Measurements from ENCODE around the gene PARP6. TPM values are rescaled to one million over a fixed set of nuclear protein-coding genes. Genes with fewer than 3 reads are reported as not detected.
A peak's percentile ranks its signal among the peaks of the same experiment; 100 is the strongest.

Gene PARP6
- total RNA-seq, 1 donor, result 43.4 TPM

- DNase-seq (ENCODE audit: insufficient read length, low spot score, missing footprints), result no peak
- no peaks in the 10 kb centered on the region for H3K9me3 ChIP-seq (ENCODE audit: low read depth, low read length)
- H3K4me1 ChIP-seq (ENCODE audit: insufficient read depth, low read length), result peaks cover 3% of the 10 kb centered on the region
- no peak for TF ChIP-seq CTCF (IDR thresholded peaks at IDR 0.05; ENCODE audit: extremely low read depth, low read depth, low read length)
- H3K27ac ChIP-seq (ENCODE audit: low read depth, low read length), result no peak overlapping the region
- H3K36me3 ChIP-seq (ENCODE audit: insufficient read depth, low read length), result peaks cover 47% of the 10 kb centered on the region
- no peaks in the 10 kb centered on the region for H3K79me2 ChIP-seq (ENCODE audit: insufficient read depth, low read length)
- no peaks in the 10 kb centered on the region for H3K27me3 ChIP-seq (ENCODE audit: insufficient read depth, low read length)
- no peak overlapping the region for H3K4me3 ChIP-seq (ENCODE audit: insufficient read depth, low read length)
- H2AFZ ChIP-seq (ENCODE audit: low read length), result no peak overlapping the region
- H3K4me2 ChIP-seq (ENCODE audit: insufficient read depth, low read length), result no peak overlapping the region
- no peaks in the 10 kb centered on the region for H4K20me1 ChIP-seq (ENCODE audit: insufficient read depth, low read length)
Observed at GRCh38 chr15:72242775-72243370, 29.5 kb downstream of the PARP6 start.

DNA sequence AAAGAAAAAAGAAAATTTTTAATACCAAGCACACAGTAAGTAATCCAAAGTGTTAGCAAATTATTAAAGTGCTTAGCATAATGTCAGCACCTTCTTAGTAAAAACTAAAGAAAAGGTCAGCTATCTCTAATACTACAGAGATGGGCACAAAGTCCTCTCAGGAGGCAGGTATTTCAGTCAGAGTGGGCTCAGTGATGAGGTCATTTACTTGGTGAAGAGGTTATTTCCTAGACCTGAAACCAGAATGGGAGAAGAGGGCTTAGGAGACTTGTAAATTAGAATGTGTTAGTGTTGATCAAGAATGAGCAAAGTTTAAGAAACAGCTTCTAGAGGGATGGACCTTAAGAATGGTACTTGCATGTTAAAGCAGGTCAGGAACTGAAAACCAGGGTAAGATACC is 32.7 kb downstream of the PARP6 start:
- Histone ChIP-seq H3K4me3 (ENCODE audit: insufficient read depth, low read length) (no peak overlapping the region), H3K9me3 (ENCODE audit: low read depth, low read length) (no peaks in the 10 kb centered on the region), H3K27me3 (ENCODE audit: insufficient read depth, low read length) (no peaks in the 10 kb centered on the region), H4K20me1 (ENCODE audit: insufficient read depth, low read length) (no peaks in the 10 kb centered on the region), H3K4me1 (ENCODE audit: insufficient read depth, low read length) (peaks cover 19% of the 10 kb centered on the region), H2AFZ (ENCODE audit: low read length) (no peak overlapping the region), H3K79me2 (ENCODE audit: insufficient read depth, low read length) (peaks cover 10% of the 10 kb centered on the region), H3K36me3 (ENCODE audit: insufficient read depth, low read length) (peaks cover 36% of the 10 kb centered on the region), H3K4me2 (ENCODE audit: insufficient read depth, low read length) (no peak overlapping the region), H3K27ac (ENCODE audit: low read depth, low read length) (no peak overlapping the region)
- no peak for TF ChIP-seq CTCF (IDR thresholded peaks at IDR 0.05; ENCODE audit: extremely low read depth, low read depth, low read length)
- peak; percentile 14 for DNase-seq (ENCODE audit: insufficient read length, low spot score, missing footprints)

DNA sequence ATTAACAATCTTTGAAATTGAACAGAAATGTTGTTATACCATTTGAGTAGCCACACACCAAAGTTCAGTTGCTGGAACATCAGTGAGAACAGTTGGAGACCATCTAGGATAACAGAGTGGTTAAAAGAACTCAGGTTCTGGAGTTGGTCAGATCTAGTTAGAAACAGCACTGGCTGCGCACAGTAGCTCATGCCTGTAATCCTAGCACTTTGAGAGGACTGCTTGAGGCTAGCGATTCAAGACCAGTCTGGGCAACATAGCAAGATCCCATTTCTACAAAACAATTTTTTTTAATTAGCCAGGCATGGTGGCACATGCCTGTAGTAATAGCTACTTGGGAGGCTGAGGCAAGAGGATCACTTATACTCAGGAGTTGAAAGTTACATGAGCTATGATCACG is 33.8 kb downstream of the PARP6 start:
- Histone ChIP-seq H3K4me1 (ENCODE audit: insufficient read depth, low read length) (peaks cover 19% of the 10 kb centered on the region), H3K27ac (ENCODE audit: low read depth, low read length) (peak overlapping the region; percentile 97), H3K79me2 (ENCODE audit: insufficient read depth, low read length) (peaks cover 10% of the 10 kb centered on the region), H4K20me1 (ENCODE audit: insufficient read depth, low read length) (no peaks in the 10 kb centered on the region), H3K9me3 (ENCODE audit: low read depth, low read length) (no peaks in the 10 kb centered on the region), H3K27me3 (ENCODE audit: insufficient read depth, low read length) (no peaks in the 10 kb centered on the region), H3K4me3 (ENCODE audit: insufficient read depth, low read length) (no peak overlapping the region), H3K4me2 (ENCODE audit: insufficient read depth, low read length) (no peak overlapping the region), H2AFZ (ENCODE audit: low read length) (no peak overlapping the region), H3K36me3 (ENCODE audit: insufficient read depth, low read length) (peaks cover 25% of the 10 kb centered on the region)
- DNase-seq (ENCODE audit: insufficient read length, low spot score, missing footprints), result no peak
- no peak for TF ChIP-seq CTCF (IDR thresholded peaks at IDR 0.05; ENCODE audit: extremely low read depth, low read depth, low read length)

GRCh38 chr15:72237853-72238224 is 34.5 kb downstream of the PARP6 start:
- Histone ChIP-seq H3K27me3 (ENCODE audit: insufficient read depth, low read length) (no peaks in the 10 kb centered on the region), H3K9me3 (ENCODE audit: low read depth, low read length) (no peaks in the 10 kb centered on the region), H3K4me1 (ENCODE audit: insufficient read depth, low read length) (peaks cover 19% of the 10 kb centered on the region), H3K4me2 (ENCODE audit: insufficient read depth, low read length) (peak overlapping the region; percentile 86), H3K36me3 (ENCODE audit: insufficient read depth, low read length) (peaks cover 23% of the 10 kb centered on the region), H3K79me2 (ENCODE audit: insufficient read depth, low read length) (peaks cover 12% of the 10 kb centered on the region), H2AFZ (ENCODE audit: low read length) (peak overlapping the region; percentile 52), H3K4me3 (ENCODE audit: insufficient read depth, low read length) (no peak overlapping the region), H3K27ac (ENCODE audit: low read depth, low read length) (peak overlapping the region; percentile 97), H4K20me1 (ENCODE audit: insufficient read depth, low read length) (no peaks in the 10 kb centered on the region)
- DNase-seq (ENCODE audit: insufficient read length, low spot score, missing footprints), result no peak
- TF ChIP-seq CTCF (IDR thresholded peaks at IDR 0.05; ENCODE audit: extremely low read depth, low read depth, low read length), result no peak
